SK-N-MC (cell line): ENCODE measurements around the gene FBH1.

Experiments
- EZH2 ChIP-seq: fragments of 200-600 bp; sonication (generic); IDR thresholded peaks from one replicate; pipeline ENCODE4 v1.6.1; 2017; ENCODE audit warnings: antibody characterized with exemption
- FOXP2 ChIP-seq: optimal IDR thresholded peaks from 2 replicates; pipeline ENCODE3; 2011; ENCODE audit warnings: mild to moderate bottlenecking, moderate library complexity; ENCODE audit not compliant: insufficient read depth; ENCODE audit errors: extremely low read length, control extremely low read depth
- POLR2AphosphoS5 ChIP-seq: IDR thresholded peaks from 2 replicates; pipeline ENCODE4 v1.6.1; 2012; ENCODE audit warnings: mild to moderate bottlenecking, low read depth, low read length, borderline replicate concordance

- TF ChIP-seq POLR2AphosphoS5 = no peak
- TF ChIP-seq EZH2 = no peak
- no peak for TF ChIP-seq FOXP2
Observed at GRCh38 chr10:5910323-5911100, 20.5 kb downstream of the FBH1 start.
